Erythroblast (primary cell): ENCODE results near the gene ADA.

Source experiments
- GATA1 ChIP-seq: IDR thresholded peaks from 2 replicates; pipeline ENCODE4 v1.6.1; 2011; ENCODE audit warnings: low read depth, mild to moderate bottlenecking, control low read depth, low read length, moderate library complexity
- POLR2A ChIP-seq: IDR thresholded peaks from 2 replicates; pipeline ENCODE4 v1.6.1; 2011; ENCODE audit warnings: mild to moderate bottlenecking, low read length

- TF ChIP-seq POLR2A (no peak), GATA1 (no peak)
Observed at GRCh38 chr20:44698351-44698750, 46.9 kb upstream of the ADA start.
